Spleen (tissue), 11 donors: ENCODE results near the gene RAPGEF4. TPM values are rescaled to one million over a fixed set of nuclear protein-coding genes. Genes with fewer than 3 reads are reported as not detected.

Experiments
- DNase-seq: peaks from one replicate; pipeline ENCODE4 v3.0.0-alpha.2; 2020
- H3K27ac ChIP-seq, 8 donors: fragments of 200-600 bp; sonication (generic) in 7 of 8; 1 replicate in 4 of 8; 2 replicates in 4 of 8; pipeline versions ENCODE4 v1.5.0 to v1.8.0; 2016 to 2021; ENCODE audit warnings: inconsistent platforms in 4 of 8, mild to moderate bottlenecking in 4 of 8, moderate library complexity in 1 of 8
- H3K27me3 ChIP-seq, 7 donors: fragments of 200-600 bp; sonication (generic) in 6 of 7; replicated peaks in 1 of 7; 1 replicate in 4 of 7; 2 replicates in 3 of 7; pipeline versions ENCODE4 v1.5.0 to v1.8.0; 2016 to 2021; ENCODE audit warnings: inconsistent platforms in 3 of 7, mild to moderate bottlenecking in 1 of 7
- H3K36me3 ChIP-seq, 6 donors: fragments of 200-600 bp; sonication (generic) in 5 of 6; 1 replicate in 4 of 6; 2 replicates in 2 of 6; pipeline versions ENCODE4 v1.5.0 to v1.8.0; 2016 to 2021; ENCODE audit warnings: inconsistent platforms in 2 of 6
- H3K4me1 ChIP-seq, 6 donors: fragments of 200-600 bp; sonication (generic) in 5 of 6; 1 replicate in 3 of 6; 2 replicates in 3 of 6; pipeline versions ENCODE4 v1.5.0 to v1.8.0; 2016 to 2021; ENCODE audit warnings: inconsistent platforms in 3 of 6
- H3K4me3 ChIP-seq, 8 donors: fragments of 200-600 bp; sonication (generic) in 7 of 8; 1 replicate in 4 of 8; 2 replicates in 4 of 8; pipeline versions ENCODE4 v1.5.0 to v1.8.0; 2016 to 2021; ENCODE audit warnings: inconsistent platforms in 4 of 8, mild to moderate bottlenecking in 4 of 8, moderate library complexity in 2 of 8
- H3K9me3 ChIP-seq, 8 donors: fragments of 200-600 bp; sonication (generic) in 7 of 8; 1 replicate in 4 of 8; 2 replicates in 4 of 8; pipeline versions ENCODE4 v1.5.0 to v1.8.0; 2016 to 2021; ENCODE audit warnings: inconsistent platforms in 4 of 8
- POLR2A ChIP-seq, 3 donors: fragments of 450-650 bp; IDR thresholded peaks; one replicate each; pipeline ENCODE4 v1.5.1; 2017; ENCODE audit warnings: antibody characterized with exemption in 3 of 3, mild to moderate bottlenecking in 1 of 3
- POLR2AphosphoS5 ChIP-seq, 3 donors: sonication (generic); formaldehyde crosslinking; IDR thresholded peaks; one replicate each; pipeline ENCODE4 v1.5.1; 2017; ENCODE audit warnings: antibody characterized with exemption in 3 of 3
- WGBS, 5 donors: extraction: QIAGEN DNeasy Blood & Tissue Kit in 3 of 5; methylation state at CpG; one replicate each; pipeline versions ENCODE4 v1.1.5 to v1.1.7; 2013 to 2018; 5-methylcytosine and 5-hydroxymethylcytosine counted together
- intact Hi-C: fragments of 100-400 bp; cut with DNase I; formaldehyde crosslinking; loops from one replicate; pipeline ENCODE4 v1.15.0; 2023; ENCODE audit warnings: low total_unique reads
- polyA plus RNA-seq, 3 donors: library from polyadenylated mRNA; stranded (reverse); fragments of 200-250 nt; gene quantifications; one replicate each; pipeline ENCODE4 v1.2.1, GENCODE V29; 2013
- total RNA-seq, 7 donors: library from RNA; depleted of rRNA in 3 of 7; stranded (reverse); fragments of >200 nt in 3 of 7; fragmentation: NEBNext Ultra II Directional in 4 of 7; extraction: Animal tissue kit (Norgen Biotek cat#: 25700) in 4 of 7; gene quantifications; one replicate each; pipeline versions ENCODE4 v1.1.0 to v1.2.1, GENCODE V29; 2016 to 2021
- TF ChIP-seq, protein P1 (sequence below), 11 experiments: fragments of 200-600 bp in 7 of 11; fragments of 450-650 bp in 4 of 11; sonication (generic) in 4 of 11; IDR thresholded peaks in 8 of 11; conservative IDR thresholded peaks in 3 of 11; 1 replicate in 7 of 11; 2 replicates in 4 of 11; pipeline versions ENCODE4 v1.4.0 to v1.8.0; 2016 to 2021; ENCODE audit warnings: antibody characterized with exemption in 11 of 11, inconsistent platforms in 4 of 11, mild to moderate bottlenecking in 1 of 11
- donor health status: healthy with polysubstance abuse.
- donor health status: DM: no; HTN: no; CAD: no; lungs with moderate emphysema.
- donor health status: DM: no; HTN: no; CAD: no.
- donor health status: Bipolar disorder and iron deficiency.
- donor health status: healthy.
- donor health status: DM: no; HTN: no; CAD: no.
- donor health status: DM: yes; HTN: yes; CAD: no.

RAPGEF4 gene
- total and polyA plus RNA-seq, 10 donors = 0.52 to 11.0 (median 1.9) TPM

DNA sequence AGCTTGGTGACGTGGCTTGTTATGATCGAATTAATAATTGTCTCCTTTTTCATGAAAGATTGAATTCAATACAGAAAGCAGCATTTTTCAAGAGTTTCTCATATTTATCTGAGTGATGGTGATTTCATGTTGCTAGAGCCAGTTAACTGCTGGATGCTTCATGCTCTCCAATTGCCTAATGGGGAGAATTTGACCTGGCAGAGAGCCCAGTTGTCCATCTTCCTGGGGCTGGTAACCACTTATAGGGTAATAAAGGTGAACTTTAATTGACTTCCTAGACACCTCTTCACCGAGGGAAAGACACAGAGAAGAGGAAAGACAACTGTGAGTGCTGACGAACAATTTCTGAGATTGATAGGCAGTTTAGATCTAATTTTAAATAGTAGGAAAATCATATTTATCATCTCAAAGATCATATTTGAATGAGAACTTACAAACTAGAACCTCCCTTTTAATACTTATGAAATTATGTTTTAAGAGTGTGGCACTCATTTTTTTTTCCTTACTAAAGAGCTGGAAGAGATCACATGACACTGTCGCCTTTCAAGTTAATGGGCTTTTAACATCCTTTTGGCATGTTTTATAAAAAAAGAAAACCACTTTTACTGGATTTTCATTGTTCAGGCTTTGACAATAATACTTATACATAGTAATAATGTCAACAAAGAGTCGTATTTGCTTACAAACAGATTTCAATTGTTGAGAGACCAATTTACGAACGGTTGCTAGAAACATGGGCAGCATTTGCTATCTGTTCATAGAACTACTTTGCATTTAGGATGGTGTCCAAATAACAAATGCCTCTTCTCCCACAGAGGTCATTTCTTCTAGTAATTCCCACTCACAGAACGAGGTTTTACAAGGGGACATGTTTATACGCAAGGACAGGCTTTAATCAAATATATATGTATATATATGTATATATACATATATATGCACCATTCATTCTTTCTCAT lies 153.3 kb downstream of the RAPGEF4 start:
- H3K4me1 ChIP-seq = peaks cover 0 to 7% (median 2%) of the 10 kb centered on the region in 6 donors
- no peaks in the 10 kb centered on the region for H3K9me3 ChIP-seq
- 67 to 76% (median 72%) methylated on average over 10 of the region's 10 CpGs for WGBS, 5 donors
- no peaks in the 10 kb centered on the region for H3K27me3 ChIP-seq
- intact Hi-C loops = no loop called here
- no peak for TF ChIP-seq POLR2A (IDR thresholded peaks at IDR 0.05)
- no peak for DNase-seq
- H3K4me3 ChIP-seq = no peak overlapping the region
- no peak overlapping the region for H3K27ac ChIP-seq
- no peaks in the 10 kb centered on the region for H3K36me3 ChIP-seq

DNA sequence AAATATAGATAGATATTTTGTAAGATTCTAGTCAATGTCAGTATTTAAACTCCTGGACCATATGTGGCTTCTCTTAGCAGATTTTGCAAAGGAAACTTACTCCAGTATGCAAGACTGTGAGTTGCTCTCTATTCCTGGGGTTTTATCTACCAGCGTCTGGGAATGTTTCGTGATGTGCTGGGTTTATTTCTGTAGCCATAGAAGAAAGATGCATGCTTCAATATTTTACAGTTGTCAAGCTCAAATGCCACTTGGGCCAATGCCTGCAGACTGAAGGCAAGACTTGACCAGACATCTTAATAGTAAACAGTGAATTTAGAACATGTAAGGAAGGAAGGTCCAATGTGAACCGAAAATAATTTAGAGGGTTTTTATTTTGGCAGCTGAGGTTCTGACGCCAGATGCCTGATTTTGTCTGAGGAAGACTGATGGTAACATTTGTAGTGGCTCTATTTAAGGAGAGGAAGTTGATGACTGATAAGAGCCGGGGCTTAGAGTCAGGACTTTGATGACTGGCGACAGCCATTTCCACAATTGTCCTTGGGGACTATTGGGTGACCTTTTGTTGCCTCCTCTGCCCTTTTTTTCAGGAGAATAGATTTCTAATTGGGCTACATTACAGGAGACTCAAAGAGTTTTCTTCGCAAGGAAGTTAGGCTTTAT lies 154.3 kb downstream of the RAPGEF4 start:
- Histone ChIP-seq H3K36me3 (no peaks in the 10 kb centered on the region), H3K4me1 (peaks cover 0 to 7% (median 2%) of the 10 kb centered on the region in 6 donors), H3K27me3 (no peaks in the 10 kb centered on the region), H3K9me3 (no peaks in the 10 kb centered on the region), H3K4me3 (no peak overlapping the region), H3K27ac (no peak overlapping the region)
- whole genome bisulfite sequencing, 5 donors = 22 to 32% (median 30%) methylated on average over 7 of the region's 7 CpGs
- TF ChIP-seq, protein P1, sequence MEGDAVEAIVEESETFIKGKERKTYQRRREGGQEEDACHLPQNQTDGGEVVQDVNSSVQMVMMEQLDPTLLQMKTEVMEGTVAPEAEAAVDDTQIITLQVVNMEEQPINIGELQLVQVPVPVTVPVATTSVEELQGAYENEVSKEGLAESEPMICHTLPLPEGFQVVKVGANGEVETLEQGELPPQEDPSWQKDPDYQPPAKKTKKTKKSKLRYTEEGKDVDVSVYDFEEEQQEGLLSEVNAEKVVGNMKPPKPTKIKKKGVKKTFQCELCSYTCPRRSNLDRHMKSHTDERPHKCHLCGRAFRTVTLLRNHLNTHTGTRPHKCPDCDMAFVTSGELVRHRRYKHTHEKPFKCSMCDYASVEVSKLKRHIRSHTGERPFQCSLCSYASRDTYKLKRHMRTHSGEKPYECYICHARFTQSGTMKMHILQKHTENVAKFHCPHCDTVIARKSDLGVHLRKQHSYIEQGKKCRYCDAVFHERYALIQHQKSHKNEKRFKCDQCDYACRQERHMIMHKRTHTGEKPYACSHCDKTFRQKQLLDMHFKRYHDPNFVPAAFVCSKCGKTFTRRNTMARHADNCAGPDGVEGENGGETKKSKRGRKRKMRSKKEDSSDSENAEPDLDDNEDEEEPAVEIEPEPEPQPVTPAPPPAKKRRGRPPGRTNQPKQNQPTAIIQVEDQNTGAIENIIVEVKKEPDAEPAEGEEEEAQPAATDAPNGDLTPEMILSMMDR (IDR thresholded peaks at IDR 0.05 in 8 of 11, conservative IDR thresholded peaks at IDR 0.05 in 3 of 11) = no peak
- TF ChIP-seq POLR2AphosphoS5 (IDR thresholded peaks at IDR 0.05) (no peak), POLR2A (IDR thresholded peaks at IDR 0.05) (no peak)
- DNase-seq = no peak
- intact Hi-C loops = no loop called here

DNA sequence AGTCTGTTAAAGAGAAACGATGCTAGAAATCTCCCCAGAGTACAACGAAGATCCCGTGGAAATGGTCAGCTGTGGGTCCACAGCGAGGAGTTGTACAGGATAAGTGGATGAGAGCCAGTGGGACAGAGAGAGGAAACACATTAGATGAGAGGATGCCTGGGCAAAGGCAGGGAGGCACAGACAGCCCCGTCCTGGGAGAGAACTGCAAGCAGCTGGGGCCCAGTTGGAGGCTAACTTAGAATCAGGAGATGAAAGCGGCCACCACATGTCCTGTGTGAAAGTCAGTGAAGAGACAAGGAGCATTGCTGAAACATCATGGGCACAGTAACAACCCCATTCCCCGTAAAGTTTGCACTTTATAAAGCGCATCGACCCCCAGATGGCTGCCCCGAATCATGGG lies 157.5 kb downstream of the RAPGEF4 start:
- no peaks in the 10 kb centered on the region for H3K36me3 ChIP-seq
- no peak overlapping the region for H3K4me3 ChIP-seq
- TF ChIP-seq POLR2A (IDR thresholded peaks at IDR 0.05) (no peak), POLR2AphosphoS5 (IDR thresholded peaks at IDR 0.05) (no peak)
- TF ChIP-seq, protein P1 (IDR thresholded peaks at IDR 0.05 in 8 of 11, conservative IDR thresholded peaks at IDR 0.05 in 3 of 11) = no peak
- DNase-seq = no peak
- peaks cover 0 to 7% (median 2%) of the 10 kb centered on the region in 6 donors for H3K4me1 ChIP-seq
- WGBS, 5 donors = 82 to 94% (median 88%) methylated on average over 10 of the region's 10 CpGs
- intact Hi-C loops = no loop called here
- peaks cover 0 to 8% (median 0%) of the 10 kb centered on the region in 7 donors for H3K27me3 ChIP-seq
- no peaks in the 10 kb centered on the region for H3K9me3 ChIP-seq
- no peak overlapping the region for H3K27ac ChIP-seq

DNA sequence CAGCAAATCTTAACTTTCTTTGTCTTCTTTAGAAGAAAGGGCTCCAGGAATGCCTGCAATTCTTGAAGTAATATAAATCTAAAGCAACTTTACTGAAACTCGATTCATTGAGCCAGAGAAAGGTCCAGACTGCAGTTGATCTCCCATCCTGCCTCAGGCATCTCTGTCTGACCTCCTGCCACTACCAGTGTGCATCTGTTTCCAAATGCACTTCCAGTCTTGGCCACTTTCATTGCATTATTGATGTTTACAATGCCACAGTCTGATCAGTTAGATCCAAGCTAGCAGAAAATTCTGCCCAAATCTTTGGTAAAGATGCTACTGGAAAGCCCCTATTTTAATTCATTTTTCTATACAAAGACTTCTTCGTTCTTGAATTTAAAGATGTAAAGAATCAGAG lies 158.0 kb downstream of the RAPGEF4 start:
- TF ChIP-seq POLR2AphosphoS5 (IDR thresholded peaks at IDR 0.05) (no peak), POLR2A (IDR thresholded peaks at IDR 0.05) (no peak)
- TF ChIP-seq, protein P1 (IDR thresholded peaks at IDR 0.05 in 8 of 11, conservative IDR thresholded peaks at IDR 0.05 in 3 of 11) = no peak
- Histone ChIP-seq H3K4me1 (peaks cover 0 to 7% (median 2%) of the 10 kb centered on the region in 6 donors), H3K27ac (no peak overlapping the region), H3K36me3 (no peaks in the 10 kb centered on the region), H3K4me3 (no peak overlapping the region), H3K27me3 (peaks cover 0 to 11% (median 0%) of the 10 kb centered on the region in 7 donors), H3K9me3 (no peaks in the 10 kb centered on the region)
- intact Hi-C loops = no loop called here
- no peak for DNase-seq
- 64 to 77% (median 74%) methylated on average over 2 of the region's 2 CpGs for WGBS, 5 donors
